ENCODE measurements around the gene CHRNB4. TPM values are rescaled to one million over a fixed set of nuclear protein-coding genes. Genes with fewer than 3 reads are reported as not detected.

The CHRNB4 gene
- total RNA-seq, 1 donor from 2014 or later, result 3.9 TPM

DNA sequence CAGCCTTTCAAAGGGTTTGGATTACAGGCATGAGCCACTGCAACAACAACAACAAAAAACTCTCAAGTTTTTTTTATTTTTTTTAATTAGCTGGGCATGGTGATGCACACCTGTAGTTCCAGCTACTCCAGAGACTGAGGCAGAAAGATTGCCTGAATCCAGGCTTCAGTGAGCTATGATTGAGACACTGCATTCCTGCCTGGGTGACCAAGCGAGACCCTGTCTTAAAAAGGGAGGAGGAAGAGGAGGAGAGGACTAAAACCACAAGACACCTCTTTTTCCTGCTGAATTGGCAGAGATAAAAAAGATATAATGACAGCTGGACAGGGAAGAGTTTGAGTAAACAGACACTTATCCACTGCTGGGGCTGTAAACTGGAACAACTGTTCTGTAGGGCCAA, 22.7 kb upstream of the CHRNB4 start:
- Mint-ChIP-seq H3K36me3 (ENCODE audit: low read depth) (no peaks in the 10 kb centered on the region), H3K9me3 (no peaks in the 10 kb centered on the region), H3K4me3 (no peak overlapping the region), H3K4me1 (peaks cover under 1% of the 10 kb centered on the region), H3K27ac (ENCODE audit: unreplicated experiment) (no peak overlapping the region), H3K27me3 (ENCODE audit: low read depth) (peaks cover 5% of the 10 kb centered on the region)
- TF ChIP-seq, protein P1, sequence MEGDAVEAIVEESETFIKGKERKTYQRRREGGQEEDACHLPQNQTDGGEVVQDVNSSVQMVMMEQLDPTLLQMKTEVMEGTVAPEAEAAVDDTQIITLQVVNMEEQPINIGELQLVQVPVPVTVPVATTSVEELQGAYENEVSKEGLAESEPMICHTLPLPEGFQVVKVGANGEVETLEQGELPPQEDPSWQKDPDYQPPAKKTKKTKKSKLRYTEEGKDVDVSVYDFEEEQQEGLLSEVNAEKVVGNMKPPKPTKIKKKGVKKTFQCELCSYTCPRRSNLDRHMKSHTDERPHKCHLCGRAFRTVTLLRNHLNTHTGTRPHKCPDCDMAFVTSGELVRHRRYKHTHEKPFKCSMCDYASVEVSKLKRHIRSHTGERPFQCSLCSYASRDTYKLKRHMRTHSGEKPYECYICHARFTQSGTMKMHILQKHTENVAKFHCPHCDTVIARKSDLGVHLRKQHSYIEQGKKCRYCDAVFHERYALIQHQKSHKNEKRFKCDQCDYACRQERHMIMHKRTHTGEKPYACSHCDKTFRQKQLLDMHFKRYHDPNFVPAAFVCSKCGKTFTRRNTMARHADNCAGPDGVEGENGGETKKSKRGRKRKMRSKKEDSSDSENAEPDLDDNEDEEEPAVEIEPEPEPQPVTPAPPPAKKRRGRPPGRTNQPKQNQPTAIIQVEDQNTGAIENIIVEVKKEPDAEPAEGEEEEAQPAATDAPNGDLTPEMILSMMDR (conservative IDR thresholded peaks at IDR 0.05), result no peak
- no peak for DNase-seq (ENCODE audit: low read depth, low spot score)

DNA sequence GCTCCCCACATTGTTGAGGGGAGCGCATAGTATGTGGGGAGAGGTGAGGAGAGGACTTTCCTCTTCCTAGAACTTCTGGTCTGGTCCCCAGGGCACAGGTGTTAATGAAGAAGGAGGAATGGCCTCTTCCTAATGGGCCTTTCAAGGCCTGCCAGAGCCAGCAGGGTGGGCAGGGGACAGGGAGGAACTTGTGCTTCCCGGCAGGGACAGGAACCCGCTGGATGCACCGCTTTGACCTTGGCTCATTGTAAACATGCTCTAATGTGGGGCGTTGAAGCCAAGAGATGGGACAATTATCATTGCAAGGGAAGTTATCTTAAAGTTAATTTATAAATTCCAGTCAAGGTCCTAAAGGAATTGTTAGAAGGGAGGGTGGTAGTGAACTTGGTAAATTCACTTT, 21.0 kb upstream of the CHRNB4 start:
- H3K36me3 Mint-ChIP-seq (ENCODE audit: low read depth), result no peaks in the 10 kb centered on the region
- no peaks in the 10 kb centered on the region for H3K4me1 Mint-ChIP-seq
- TF ChIP-seq, protein P1 (conservative IDR thresholded peaks at IDR 0.05), result no peak
- H3K9me3 Mint-ChIP-seq, result no peaks in the 10 kb centered on the region
- H3K27me3 Mint-ChIP-seq (ENCODE audit: low read depth), result peaks cover 5% of the 10 kb centered on the region
- no peak overlapping the region for H3K4me3 Mint-ChIP-seq
- no peak overlapping the region for H3K27ac Mint-ChIP-seq (ENCODE audit: unreplicated experiment)
- no peak for DNase-seq (ENCODE audit: low read depth, low spot score)

DNA sequence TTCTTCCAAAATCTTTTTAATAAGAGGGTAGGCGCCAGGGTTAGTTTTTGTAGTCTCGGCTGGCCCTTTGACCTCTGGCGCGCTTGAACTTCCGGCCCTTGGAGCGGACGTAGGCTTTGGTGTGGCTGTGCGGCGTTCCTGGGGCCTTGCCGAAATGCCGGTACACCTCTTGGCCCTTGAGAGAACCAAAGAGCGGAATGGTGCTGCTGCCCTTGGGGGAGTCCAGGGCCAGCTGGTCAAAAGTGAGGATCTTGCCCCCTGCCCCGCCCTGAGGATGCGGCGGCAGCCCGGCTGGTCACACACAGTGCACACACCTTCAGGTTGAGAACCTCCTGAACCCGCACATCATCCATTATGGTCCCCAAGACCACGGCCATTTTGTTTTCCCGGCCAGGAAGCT, 20.0 kb upstream of the CHRNB4 start:
- H3K27me3 Mint-ChIP-seq (ENCODE audit: low read depth), result peaks cover 8% of the 10 kb centered on the region
- no peak overlapping the region for H3K4me3 Mint-ChIP-seq

DNA sequence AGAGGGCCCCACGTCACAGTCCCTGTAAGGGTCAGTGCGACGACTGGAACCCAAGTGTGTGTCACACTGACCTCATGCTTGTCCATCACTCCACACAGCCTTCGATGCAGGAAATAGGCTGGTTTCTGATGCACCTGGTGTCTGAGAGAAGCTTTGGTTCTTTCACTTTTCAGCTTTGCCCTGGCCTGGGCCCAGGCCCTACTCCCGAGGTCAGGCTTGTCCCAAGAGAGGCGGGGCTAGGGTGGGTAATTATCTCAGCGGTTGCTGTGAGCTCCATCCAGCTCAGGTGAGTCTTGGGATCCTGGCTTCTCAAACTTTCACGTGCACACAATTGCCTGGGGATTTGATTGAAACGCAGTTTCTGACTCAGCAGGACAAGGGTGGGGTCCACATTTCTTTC, 19.6 kb upstream of the CHRNB4 start:
- no peaks in the 10 kb centered on the region for H3K9me3 Mint-ChIP-seq
- TF ChIP-seq, protein P1 (conservative IDR thresholded peaks at IDR 0.05), result no peak
- no peaks in the 10 kb centered on the region for H3K4me1 Mint-ChIP-seq
- no peak for DNase-seq (ENCODE audit: low read depth, low spot score)
- H3K36me3 Mint-ChIP-seq (ENCODE audit: low read depth), result no peaks in the 10 kb centered on the region
- no peak overlapping the region for H3K4me3 Mint-ChIP-seq
- peaks cover 8% of the 10 kb centered on the region for H3K27me3 Mint-ChIP-seq (ENCODE audit: low read depth)
- no peak overlapping the region for H3K27ac Mint-ChIP-seq (ENCODE audit: unreplicated experiment)

More for the DNA sequence above, 20.0 kb upstream of the CHRNB4 start:
- no peak overlapping the region for H3K27ac Mint-ChIP-seq (ENCODE audit: unreplicated experiment)
- no peaks in the 10 kb centered on the region for H3K4me1 Mint-ChIP-seq
- H3K36me3 Mint-ChIP-seq (ENCODE audit: low read depth), result no peaks in the 10 kb centered on the region
- TF ChIP-seq, protein P1 (conservative IDR thresholded peaks at IDR 0.05), result no peak
- H3K9me3 Mint-ChIP-seq, result no peaks in the 10 kb centered on the region
- DNase-seq (ENCODE audit: low read depth, low spot score), result no peak

DNA sequence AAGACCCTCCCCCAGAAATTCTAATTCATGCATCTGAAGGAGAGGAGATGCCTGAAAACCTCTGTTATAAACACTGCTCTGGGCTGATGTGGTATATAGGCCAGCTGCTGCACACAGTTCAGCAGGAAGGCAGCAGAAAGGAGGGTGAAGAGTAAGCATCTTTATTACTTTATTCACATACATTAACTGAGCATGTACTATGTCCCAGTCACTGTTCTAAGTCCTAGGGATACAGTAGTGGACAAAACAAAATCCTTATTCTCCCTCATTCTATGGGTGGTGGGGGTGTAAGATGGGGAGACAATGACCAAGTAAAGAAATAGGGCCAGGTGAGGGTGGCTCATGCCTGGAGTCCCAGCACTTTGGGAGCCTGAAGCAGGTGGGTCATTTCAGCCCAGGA, 17.8 kb upstream of the CHRNB4 start:
- H3K36me3 Mint-ChIP-seq (ENCODE audit: low read depth), result no peaks in the 10 kb centered on the region
- TF ChIP-seq, protein P1 (conservative IDR thresholded peaks at IDR 0.05), result no peak
- no peak overlapping the region for H3K27ac Mint-ChIP-seq (ENCODE audit: unreplicated experiment)
- peaks cover 15% of the 10 kb centered on the region for H3K27me3 Mint-ChIP-seq (ENCODE audit: low read depth)
- no peak for DNase-seq (ENCODE audit: low read depth, low spot score)
- no peak overlapping the region for H3K4me3 Mint-ChIP-seq
- H3K9me3 Mint-ChIP-seq, result no peaks in the 10 kb centered on the region
- no peaks in the 10 kb centered on the region for H3K4me1 Mint-ChIP-seq

DNA sequence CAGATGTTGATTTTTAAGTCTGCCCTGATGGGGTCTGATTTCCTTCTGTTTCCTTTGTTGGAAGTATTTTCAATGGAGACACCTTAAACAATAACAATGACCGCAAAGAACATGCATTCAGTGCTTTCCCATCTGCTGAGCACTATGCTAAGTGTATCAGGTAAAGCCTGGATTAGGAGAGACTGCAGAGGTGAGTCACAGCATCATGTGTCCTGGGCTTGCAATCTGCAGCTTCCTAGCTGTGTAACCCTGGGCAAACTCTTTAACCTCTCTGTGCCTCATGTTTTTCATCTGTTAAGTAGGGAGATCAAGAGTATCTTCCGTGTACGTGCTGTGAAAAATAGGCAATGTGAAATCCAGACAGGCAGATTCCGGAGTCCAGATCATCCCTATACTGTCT, 13.3 kb upstream of the CHRNB4 start:
- TF ChIP-seq, protein P1 (conservative IDR thresholded peaks at IDR 0.05), result no peak
- H3K36me3 Mint-ChIP-seq (ENCODE audit: low read depth), result no peaks in the 10 kb centered on the region
- H3K4me1 Mint-ChIP-seq, result no peaks in the 10 kb centered on the region
- H3K9me3 Mint-ChIP-seq, result no peaks in the 10 kb centered on the region
- DNase-seq (ENCODE audit: low read depth, low spot score), result no peak
- no peak overlapping the region for H3K27ac Mint-ChIP-seq (ENCODE audit: unreplicated experiment)
- H3K27me3 Mint-ChIP-seq (ENCODE audit: low read depth), result peaks cover 13% of the 10 kb centered on the region
- H3K4me3 Mint-ChIP-seq, result no peak overlapping the region

Data from neural crest cell (in vitro differentiated cells).